ENCODE data around the gene ANKMY1. TPM values are rescaled to one million over a fixed set of nuclear protein-coding genes. Genes with fewer than 3 reads are reported as not detected.

ANKMY1 gene
- total RNA-seq, 1 experiment from 2014 or later, result 19.5 TPM

GRCh38 chr2:240519396-240520129, 38.2 kb downstream of the ANKMY1 start:
- Histone ChIP-seq H3K4me1 (ENCODE audit: insufficient read depth, low read length) (no peaks in the 10 kb centered on the region), H3K36me3 (ENCODE audit: low read depth, low read length) (peaks cover 22% of the 10 kb centered on the region), H2AFZ (ENCODE audit: low read length) (no peak overlapping the region), H3K4me3 (ENCODE audit: low read length) (no peak overlapping the region), H3K27ac (ENCODE audit: low read length) (no peak overlapping the region), H3K9me2 (replicated peaks; ENCODE audit: low read length) (no peaks in the 10 kb centered on the region), H3K9ac (ENCODE audit: low read length) (no peak overlapping the region), H3K4me2 (ENCODE audit: low read length) (no peak overlapping the region), H3F3A (ENCODE audit: low read length, unreplicated experiment) (no peaks in the 10 kb centered on the region), H3K79me2 (ENCODE audit: low read length) (no peaks in the 10 kb centered on the region), H4K20me1 (ENCODE audit: low read length) (no peaks in the 10 kb centered on the region), H3K9me3 (ENCODE audit: low read length) (no peaks in the 10 kb centered on the region), H3K27me3 (ENCODE audit: low read length) (no peaks in the 10 kb centered on the region)
- ChIA-PET CTCF (no interaction called here), POLR2A (ENCODE audit: unreplicated experiment) (no interaction called here)
- ATAC-seq, result no peak
- TF ChIP-seq EZH2phosphoT487 (IDR thresholded peaks at IDR 0.05; ENCODE audit: borderline replicate concordance, low read length) (no peak), EZH2 (IDR thresholded peaks at IDR 0.05; ENCODE audit: low read length, unreplicated experiment) (no peak), CTCF (conservative IDR thresholded peaks at IDR 0.05; ENCODE audit: low read depth, low read length) (no peak)
- BruUV-seq (replicated peaks), result no TSS peak
- intact Hi-C loops (cut with micrococcal nuclease), result no loop called here
- DNase-seq, result no peak

- no peaks in the 10 kb centered on the region for H3K27me3 ChIP-seq (ENCODE audit: low read length)
- H4K20me1 ChIP-seq (ENCODE audit: low read length), result no peaks in the 10 kb centered on the region
- no peaks in the 10 kb centered on the region for H3K9me2 ChIP-seq (replicated peaks; ENCODE audit: low read length)
- ATAC-seq, result no peak
- no peak overlapping the region for H3K9ac ChIP-seq (ENCODE audit: low read length)
- ChIA-PET POLR2A (ENCODE audit: unreplicated experiment) (no interaction called here), CTCF (no interaction called here)
- H2AFZ ChIP-seq (ENCODE audit: low read length), result no peak overlapping the region
- H3K4me3 ChIP-seq (ENCODE audit: low read length), result no peak overlapping the region
- no peak for TF ChIP-seq EZH2phosphoT487 (IDR thresholded peaks at IDR 0.05; ENCODE audit: borderline replicate concordance, low read length)
- TF ChIP-seq EZH2 (IDR thresholded peaks at IDR 0.05; ENCODE audit: low read length, unreplicated experiment), result no peak
- TF ChIP-seq CTCF (conservative IDR thresholded peaks at IDR 0.05; ENCODE audit: low read depth, low read length), result no peak
- intact Hi-C loops (cut with micrococcal nuclease), result no loop called here
- DNase-seq, result no peak
- peaks cover 16% of the 10 kb centered on the region for H3K36me3 ChIP-seq (ENCODE audit: low read depth, low read length)
- H3K4me1 ChIP-seq (ENCODE audit: insufficient read depth, low read length), result no peaks in the 10 kb centered on the region
- BruUV-seq (replicated peaks), result no TSS peak
- H3K79me2 ChIP-seq (ENCODE audit: low read length), result no peaks in the 10 kb centered on the region
- H3K9me3 ChIP-seq (ENCODE audit: low read length), result no peaks in the 10 kb centered on the region
- no peak overlapping the region for H3K4me2 ChIP-seq (ENCODE audit: low read length)
- H3F3A ChIP-seq (ENCODE audit: low read length, unreplicated experiment), result no peaks in the 10 kb centered on the region
- no peak overlapping the region for H3K27ac ChIP-seq (ENCODE audit: low read length)
Measured at GRCh38 chr2:240518981-240519380, 38.8 kb downstream of the ANKMY1 start.

GRCh38 chr2:240517342-240517741, 40.4 kb downstream of the ANKMY1 start:
- ChIA-PET POLR2A (ENCODE audit: unreplicated experiment) (no interaction called here), CTCF (no interaction called here)
- Histone ChIP-seq H3K27me3 (ENCODE audit: low read length) (no peaks in the 10 kb centered on the region), H3K9ac (ENCODE audit: low read length) (no peak overlapping the region), H3K4me1 (ENCODE audit: insufficient read depth, low read length) (no peaks in the 10 kb centered on the region), H3K79me2 (ENCODE audit: low read length) (no peaks in the 10 kb centered on the region), H3K9me2 (replicated peaks; ENCODE audit: low read length) (no peaks in the 10 kb centered on the region), H2AFZ (ENCODE audit: low read length) (no peak overlapping the region), H3K36me3 (ENCODE audit: low read depth, low read length) (peaks cover 1% of the 10 kb centered on the region; the same call in 1 of the 2 replicates), H3K4me2 (ENCODE audit: low read length) (no peak overlapping the region), H3K4me3 (ENCODE audit: low read length) (no peak overlapping the region), H4K20me1 (ENCODE audit: low read length) (no peaks in the 10 kb centered on the region), H3K9me3 (ENCODE audit: low read length) (no peaks in the 10 kb centered on the region), H3F3A (ENCODE audit: low read length, unreplicated experiment) (no peaks in the 10 kb centered on the region), H3K27ac (ENCODE audit: low read length) (no peak overlapping the region)
- intact Hi-C loops (cut with micrococcal nuclease), result no loop called here
- BruUV-seq (replicated peaks), result no TSS peak
- no peak for TF ChIP-seq EZH2phosphoT487 (IDR thresholded peaks at IDR 0.05; ENCODE audit: borderline replicate concordance, low read length)
- no peak for TF ChIP-seq CTCF (conservative IDR thresholded peaks at IDR 0.05; ENCODE audit: low read depth, low read length)
- DNase-seq (no peak), ATAC-seq (no peak)

All from PC-3 (cell line).